ENCODE results near the gene C4orf46.

The C4orf46 gene

DNA sequence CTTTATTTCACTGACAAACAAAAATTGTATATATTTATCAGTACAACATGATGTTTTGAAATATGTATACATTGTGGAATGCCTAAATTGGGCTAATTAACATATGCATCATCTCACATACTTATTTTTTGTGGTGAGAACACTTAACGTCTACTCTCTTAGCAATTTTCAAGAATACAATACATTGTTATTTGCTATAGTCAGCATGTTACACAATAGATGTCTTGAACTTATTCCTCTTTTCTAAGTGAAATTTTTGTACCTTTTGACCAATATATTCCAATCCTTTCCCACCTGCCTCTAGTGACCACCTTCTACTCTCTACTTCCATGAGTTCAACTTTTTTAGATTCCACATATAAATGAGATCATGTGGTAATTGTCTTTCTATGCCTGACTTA lies 35.1 kb downstream of the C4orf46 start:
- POLR2A ChIA-PET, result no interaction called here
- TF ChIP-seq, protein P1, sequence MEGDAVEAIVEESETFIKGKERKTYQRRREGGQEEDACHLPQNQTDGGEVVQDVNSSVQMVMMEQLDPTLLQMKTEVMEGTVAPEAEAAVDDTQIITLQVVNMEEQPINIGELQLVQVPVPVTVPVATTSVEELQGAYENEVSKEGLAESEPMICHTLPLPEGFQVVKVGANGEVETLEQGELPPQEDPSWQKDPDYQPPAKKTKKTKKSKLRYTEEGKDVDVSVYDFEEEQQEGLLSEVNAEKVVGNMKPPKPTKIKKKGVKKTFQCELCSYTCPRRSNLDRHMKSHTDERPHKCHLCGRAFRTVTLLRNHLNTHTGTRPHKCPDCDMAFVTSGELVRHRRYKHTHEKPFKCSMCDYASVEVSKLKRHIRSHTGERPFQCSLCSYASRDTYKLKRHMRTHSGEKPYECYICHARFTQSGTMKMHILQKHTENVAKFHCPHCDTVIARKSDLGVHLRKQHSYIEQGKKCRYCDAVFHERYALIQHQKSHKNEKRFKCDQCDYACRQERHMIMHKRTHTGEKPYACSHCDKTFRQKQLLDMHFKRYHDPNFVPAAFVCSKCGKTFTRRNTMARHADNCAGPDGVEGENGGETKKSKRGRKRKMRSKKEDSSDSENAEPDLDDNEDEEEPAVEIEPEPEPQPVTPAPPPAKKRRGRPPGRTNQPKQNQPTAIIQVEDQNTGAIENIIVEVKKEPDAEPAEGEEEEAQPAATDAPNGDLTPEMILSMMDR (IDR thresholded peaks at IDR 0.05; ENCODE audit: insufficient read depth, low read length, missing control alignments), result no peak
- no peak overlapping the region for H3K4me3 ChIP-seq (ENCODE audit: low read depth, low read length)
- CTCF ChIA-PET, result no interaction called here
- no peak for DNase-seq (ENCODE audit: low read depth, low spot score)

DNA sequence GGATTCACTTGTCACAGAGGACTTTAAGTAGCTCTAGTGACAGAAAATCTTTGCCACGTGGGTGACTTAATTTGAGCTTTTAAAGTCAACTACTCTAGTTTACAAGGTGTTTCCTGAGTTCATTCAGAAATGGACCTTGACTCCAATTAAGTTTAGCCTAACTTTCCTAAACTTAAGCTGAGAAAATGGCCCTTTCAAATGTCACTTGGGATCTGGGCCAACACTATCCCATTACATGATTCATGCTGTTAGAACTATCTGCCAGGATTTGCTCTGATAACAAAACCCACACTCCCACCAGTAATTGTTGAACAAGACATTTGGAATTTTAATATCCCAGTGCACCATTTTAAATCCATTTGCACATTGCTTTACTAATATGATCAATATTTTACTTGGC lies 40.8 kb downstream of the C4orf46 start:
- no peak overlapping the region for H3K4me3 ChIP-seq (ENCODE audit: low read depth, low read length)
- CTCF ChIA-PET, result interaction anchor here (2.4 kb wide), 1 partner anchor 371 kb away, joined by 8 read pairs; no protein-coding TSS in a partner anchor
- TF ChIP-seq, protein P1 (IDR thresholded peaks at IDR 0.05; ENCODE audit: insufficient read depth, low read length, missing control alignments), result no peak
- no peak for DNase-seq (ENCODE audit: low read depth, low spot score)
- POLR2A ChIA-PET, result no interaction called here

DNA sequence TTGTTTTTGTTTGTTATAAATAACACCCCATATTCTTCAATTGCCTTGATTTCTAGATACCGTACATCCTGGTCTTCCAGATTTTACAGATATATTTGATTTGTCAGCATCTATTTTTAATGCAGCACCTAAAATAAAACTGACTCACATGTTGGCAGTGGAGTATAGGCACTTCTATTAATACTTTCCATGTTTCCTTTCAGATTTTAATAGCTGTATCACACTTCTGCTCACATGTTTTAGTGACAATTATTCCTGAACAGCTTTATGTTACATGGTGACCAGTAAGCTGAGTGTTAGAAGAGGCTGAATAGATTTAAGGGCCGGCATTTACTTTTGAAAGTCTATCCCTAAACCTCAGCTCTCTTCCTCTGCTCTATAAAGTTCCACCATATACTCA lies 46.1 kb downstream of the C4orf46 start:
- no peak for DNase-seq (ENCODE audit: low read depth, low spot score)
- H3K4me3 ChIP-seq (ENCODE audit: low read depth, low read length), result no peak overlapping the region
- ChIA-PET POLR2A (no interaction called here), CTCF (interaction anchor here (0.9 to 7.0 kb wide), 18 partner anchors 9 to 577 kb away, joined by 3 to 121 read pairs (median 6); no protein-coding TSS in a partner anchor)
- TF ChIP-seq, protein P1 (IDR thresholded peaks at IDR 0.05; ENCODE audit: insufficient read depth, low read length, missing control alignments), result no peak

DNA sequence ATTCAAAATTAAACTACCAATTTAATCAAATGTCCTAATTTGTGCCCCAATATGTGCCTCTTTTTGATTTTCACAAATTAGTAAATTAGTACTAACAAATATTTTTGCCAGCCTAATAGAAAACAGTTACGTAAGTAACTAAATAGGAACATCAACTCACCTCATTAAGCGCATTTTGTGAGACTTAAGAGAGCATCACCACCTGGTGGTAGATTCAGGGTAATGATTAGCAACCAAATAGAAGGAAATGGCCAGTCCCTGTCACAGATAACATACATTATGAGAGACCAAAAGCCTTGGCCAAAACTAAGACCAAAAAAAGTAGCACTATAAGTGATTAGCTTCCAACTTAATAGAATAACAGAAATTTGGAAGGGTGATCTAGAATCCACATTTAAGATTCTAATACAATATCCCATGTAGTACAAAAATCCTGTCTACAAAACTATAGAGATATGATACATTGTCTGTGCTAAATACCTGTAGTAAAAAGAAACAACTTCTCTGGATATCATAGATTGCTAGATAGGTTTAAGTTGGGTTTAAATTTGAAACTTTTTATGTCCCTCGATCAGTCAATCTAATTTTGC lies 46.7 kb downstream of the C4orf46 start:
- CTCF ChIA-PET, result interaction anchor here (0.9 to 7.0 kb wide), 17 partner anchors 10 to 578 kb away, joined by 3 to 121 read pairs (median 7); no protein-coding TSS in a partner anchor
- POLR2A ChIA-PET, result no interaction called here
- H3K4me3 ChIP-seq (ENCODE audit: low read depth, low read length), result no peak overlapping the region
- TF ChIP-seq, protein P1 (IDR thresholded peaks at IDR 0.05; ENCODE audit: insufficient read depth, low read length, missing control alignments), result peak; percentile 49
- DNase-seq (ENCODE audit: low read depth, low spot score), result no peak

DNA sequence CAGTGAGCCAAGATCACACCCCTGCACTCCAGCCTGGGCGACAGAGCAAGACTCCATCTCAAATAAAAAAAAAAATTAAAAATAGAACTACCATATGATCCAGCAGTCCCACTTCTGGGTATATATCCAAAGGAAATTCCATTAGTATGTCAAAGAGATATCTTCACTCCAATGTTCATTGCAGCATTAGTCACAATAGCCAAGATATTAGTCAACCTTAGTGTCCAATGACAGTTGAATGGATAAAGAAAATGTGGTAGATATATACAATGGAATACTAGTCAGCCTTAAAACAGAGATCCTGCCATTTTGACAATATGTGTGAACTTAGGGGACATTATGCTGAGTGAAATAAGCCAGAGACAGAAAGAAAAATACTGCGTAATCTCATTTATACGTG lies 49.4 kb downstream of the C4orf46 start:
- no peak for DNase-seq (ENCODE audit: low read depth, low spot score)
- TF ChIP-seq, protein P1 (IDR thresholded peaks at IDR 0.05; ENCODE audit: insufficient read depth, low read length, missing control alignments), result no peak
- no peak overlapping the region for H3K4me3 ChIP-seq (ENCODE audit: low read depth, low read length)
- ChIA-PET CTCF (interaction anchor here (0.8 to 3.6 kb wide), 3 partner anchors 362 to 369 kb away, joined by 3 to 19 read pairs (median 18); no protein-coding TSS in a partner anchor), POLR2A (no interaction called here)

DNA sequence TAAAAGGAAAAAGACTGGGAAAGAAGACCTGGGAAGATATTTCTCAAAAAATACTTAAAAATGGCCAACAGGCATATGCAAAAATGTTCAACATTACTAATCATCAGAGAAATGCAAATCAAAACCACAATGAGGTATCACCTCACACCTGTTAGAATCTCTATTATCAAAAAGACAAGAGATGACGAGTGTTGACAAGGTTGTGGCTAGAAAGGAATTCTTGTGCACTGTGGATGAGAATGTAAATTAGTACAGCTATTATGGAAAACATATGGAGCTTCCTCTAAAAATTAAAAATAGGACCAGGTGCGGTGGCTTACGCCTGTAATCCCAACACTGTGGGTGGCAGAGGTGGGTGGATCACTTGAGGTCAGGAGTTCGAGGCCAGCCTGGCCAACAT lies 50.0 kb downstream of the C4orf46 start:
- ChIA-PET CTCF (interaction anchor here (0.8 to 3.6 kb wide), 4 partner anchors 361 to 369 kb away, joined by 3 to 19 read pairs (median 10); no protein-coding TSS in a partner anchor), POLR2A (no interaction called here)
- TF ChIP-seq, protein P1 (IDR thresholded peaks at IDR 0.05; ENCODE audit: insufficient read depth, low read length, missing control alignments), result no peak
- DNase-seq (ENCODE audit: low read depth, low spot score), result no peak
- H3K4me3 ChIP-seq (ENCODE audit: low read depth, low read length), result no peak overlapping the region
